ENCODE data around the gene E2F3. TPM values are rescaled to one million over a fixed set of nuclear protein-coding genes. Genes with fewer than 3 reads are reported as not detected.

The E2F3 gene
- total RNA-seq, 1 experiment from 2014 or later = 27.1 TPM

DNA sequence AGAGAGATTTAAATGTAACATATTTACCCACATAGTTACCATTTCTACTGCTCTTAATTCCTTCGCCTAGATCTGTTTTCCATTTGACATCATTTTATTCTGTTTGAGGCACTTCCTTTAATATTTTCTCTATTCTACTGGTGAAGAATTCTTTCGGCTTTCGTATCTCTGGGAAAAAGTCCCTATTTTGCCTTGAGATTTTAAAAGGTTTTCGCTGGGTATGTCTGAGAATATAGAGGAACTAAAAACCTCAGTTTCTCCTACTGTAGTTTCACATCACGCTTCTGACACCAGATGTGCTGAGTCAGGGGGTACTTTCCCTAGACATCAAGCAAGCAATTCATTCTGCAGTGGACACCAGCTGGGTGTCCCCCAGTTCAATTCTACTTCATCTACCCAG, 61.7 kb downstream of the E2F3 start:
- Histone ChIP-seq H4K20me1 (ENCODE audit: insufficient read depth) (no peaks in the 10 kb centered on the region), H3K79me2 (ENCODE audit: insufficient read depth, low read length) (peaks cover 83% of the 10 kb centered on the region), H3K27me3 (ENCODE audit: insufficient read depth, low read length) (no peaks in the 10 kb centered on the region), H3K4me1 (ENCODE audit: control insufficient read depth in 1 of 2, insufficient read depth in 2 of 2, low read length in 2 of 2) (no peaks in the 10 kb centered on the region), H2AFZ (ENCODE audit: low read depth, low read length, poor library complexity, severe bottlenecking) (no peak overlapping the region), H3K4me3 (replicated peaks in 1 of 2; ENCODE audit: low read depth in 1 of 2, low read length in 2 of 2) (no peak overlapping the region), H3K9me3 (ENCODE audit: control insufficient read depth in 1 of 2, insufficient read depth in 1 of 2, low read depth in 1 of 2, low read length in 2 of 2) (no peaks in the 10 kb centered on the region), H3K4me2 (ENCODE audit: low read length) (no peak overlapping the region), H3K27ac (ENCODE audit: low read depth, low read length) (no peak overlapping the region), H3K9ac (ENCODE audit: low read length) (no peak overlapping the region), H3K36me3 (ENCODE audit: control insufficient read depth in 1 of 2, insufficient read depth in 2 of 2, low read length in 2 of 2) (no peaks in the 10 kb centered on the region; a peak in 1 of 4 replicates), H3K9me2 (ENCODE audit: insufficient read depth) (no peaks in the 10 kb centered on the region)
- ChIA-PET POLR2A (no interaction called here), RAD21 (ENCODE audit: low non-redundant PET in 1 of 2, low total read pairs in 2 of 2, uncharacterized antibody in 2 of 2, unreplicated experiment in 2 of 2) (no interaction called here), CTCF (no interaction called here)
- TF ChIP-seq, protein P1, sequence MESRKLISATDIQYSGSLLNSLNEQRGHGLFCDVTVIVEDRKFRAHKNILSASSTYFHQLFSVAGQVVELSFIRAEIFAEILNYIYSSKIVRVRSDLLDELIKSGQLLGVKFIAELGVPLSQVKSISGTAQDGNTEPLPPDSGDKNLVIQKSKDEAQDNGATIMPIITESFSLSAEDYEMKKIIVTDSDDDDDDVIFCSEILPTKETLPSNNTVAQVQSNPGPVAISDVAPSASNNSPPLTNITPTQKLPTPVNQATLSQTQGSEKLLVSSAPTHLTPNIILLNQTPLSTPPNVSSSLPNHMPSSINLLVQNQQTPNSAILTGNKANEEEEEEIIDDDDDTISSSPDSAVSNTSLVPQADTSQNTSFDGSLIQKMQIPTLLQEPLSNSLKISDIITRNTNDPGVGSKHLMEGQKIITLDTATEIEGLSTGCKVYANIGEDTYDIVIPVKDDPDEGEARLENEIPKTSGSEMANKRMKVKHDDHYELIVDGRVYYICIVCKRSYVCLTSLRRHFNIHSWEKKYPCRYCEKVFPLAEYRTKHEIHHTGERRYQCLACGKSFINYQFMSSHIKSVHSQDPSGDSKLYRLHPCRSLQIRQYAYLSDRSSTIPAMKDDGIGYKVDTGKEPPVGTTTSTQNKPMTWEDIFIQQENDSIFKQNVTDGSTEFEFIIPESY (IDR thresholded peaks at IDR 0.05; ENCODE audit: extremely low read depth, insufficient replicate concordance, low read length) = no peak
- TF ChIP-seq FOSL1 (IDR thresholded peaks at IDR 0.05; ENCODE audit: low read depth) = no peak
- no peak for TF ChIP-seq CBX3 (IDR thresholded peaks at IDR 0.05; ENCODE audit: low read depth)
- no peak for TF ChIP-seq POLR2AphosphoS5 (IDR thresholded peaks at IDR 0.05; ENCODE audit: low read depth, low read length)
- TF ChIP-seq SRF (IDR thresholded peaks at IDR 0.05; ENCODE audit: low read depth) = no peak
- no peak for TF ChIP-seq JUND (IDR thresholded peaks at IDR 0.05)
- no peak for TF ChIP-seq EZH2 (IDR thresholded peaks at IDR 0.05)
- TF ChIP-seq, protein P2, sequence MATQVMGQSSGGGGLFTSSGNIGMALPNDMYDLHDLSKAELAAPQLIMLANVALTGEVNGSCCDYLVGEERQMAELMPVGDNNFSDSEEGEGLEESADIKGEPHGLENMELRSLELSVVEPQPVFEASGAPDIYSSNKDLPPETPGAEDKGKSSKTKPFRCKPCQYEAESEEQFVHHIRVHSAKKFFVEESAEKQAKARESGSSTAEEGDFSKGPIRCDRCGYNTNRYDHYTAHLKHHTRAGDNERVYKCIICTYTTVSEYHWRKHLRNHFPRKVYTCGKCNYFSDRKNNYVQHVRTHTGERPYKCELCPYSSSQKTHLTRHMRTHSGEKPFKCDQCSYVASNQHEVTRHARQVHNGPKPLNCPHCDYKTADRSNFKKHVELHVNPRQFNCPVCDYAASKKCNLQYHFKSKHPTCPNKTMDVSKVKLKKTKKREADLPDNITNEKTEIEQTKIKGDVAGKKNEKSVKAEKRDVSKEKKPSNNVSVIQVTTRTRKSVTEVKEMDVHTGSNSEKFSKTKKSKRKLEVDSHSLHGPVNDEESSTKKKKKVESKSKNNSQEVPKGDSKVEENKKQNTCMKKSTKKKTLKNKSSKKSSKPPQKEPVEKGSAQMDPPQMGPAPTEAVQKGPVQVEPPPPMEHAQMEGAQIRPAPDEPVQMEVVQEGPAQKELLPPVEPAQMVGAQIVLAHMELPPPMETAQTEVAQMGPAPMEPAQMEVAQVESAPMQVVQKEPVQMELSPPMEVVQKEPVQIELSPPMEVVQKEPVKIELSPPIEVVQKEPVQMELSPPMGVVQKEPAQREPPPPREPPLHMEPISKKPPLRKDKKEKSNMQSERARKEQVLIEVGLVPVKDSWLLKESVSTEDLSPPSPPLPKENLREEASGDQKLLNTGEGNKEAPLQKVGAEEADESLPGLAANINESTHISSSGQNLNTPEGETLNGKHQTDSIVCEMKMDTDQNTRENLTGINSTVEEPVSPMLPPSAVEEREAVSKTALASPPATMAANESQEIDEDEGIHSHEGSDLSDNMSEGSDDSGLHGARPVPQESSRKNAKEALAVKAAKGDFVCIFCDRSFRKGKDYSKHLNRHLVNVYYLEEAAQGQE (IDR thresholded peaks at IDR 0.05; ENCODE audit: low read depth) = no peak
- TF ChIP-seq TCF7L2 (IDR thresholded peaks at IDR 0.05; ENCODE audit: borderline replicate concordance, extremely low read depth, insufficient read depth, insufficient read length) = no peak
- TF ChIP-seq, protein P3, sequence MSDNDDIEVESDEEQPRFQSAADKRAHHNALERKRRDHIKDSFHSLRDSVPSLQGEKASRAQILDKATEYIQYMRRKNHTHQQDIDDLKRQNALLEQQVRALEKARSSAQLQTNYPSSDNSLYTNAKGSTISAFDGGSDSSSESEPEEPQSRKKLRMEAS (IDR thresholded peaks at IDR 0.05) = no peak
- no peak for TF ChIP-seq SP1 (IDR thresholded peaks at IDR 0.05; ENCODE audit: low read depth)
- TF ChIP-seq SIN3A (IDR thresholded peaks at IDR 0.05; ENCODE audit: low read depth) = no peak
- TF ChIP-seq ZFX (IDR thresholded peaks at IDR 0.05) = no peak
- no peak for TF ChIP-seq ZNF274 (IDR thresholded peaks at IDR 0.05; ENCODE audit: low read depth, low read length)
- TF ChIP-seq EGR1 (IDR thresholded peaks at IDR 0.05; ENCODE audit: low read depth) = no peak
- no peak for TF ChIP-seq EZH2phosphoT487 (IDR thresholded peaks at IDR 0.05; ENCODE audit: borderline replicate concordance)
- TF ChIP-seq RAD21 (IDR thresholded peaks at IDR 0.05; ENCODE audit: low read depth) = no peak
- no peak for TF ChIP-seq ELF1 (IDR thresholded peaks at IDR 0.05; ENCODE audit: borderline replicate concordance, low read depth)
- no peak for TF ChIP-seq POLR2A (IDR thresholded peaks at IDR 0.05; ENCODE audit: borderline replicate concordance, extremely low read depth, insufficient read depth, insufficient read length)
- BruUV-seq (replicated peaks) = no TSS peak
- intact Hi-C loops (cut with micrococcal nuclease) = no loop called here
- DNase-seq (ENCODE audit: low read depth, low spot score) (no peak), ATAC-seq (no peak)
